PC-9 (cell line): ENCODE results near the gene LANCL1. TPM values are rescaled to one million over a fixed set of nuclear protein-coding genes. Genes with fewer than 3 reads are reported as not detected.

Experiments
- BruUV-seq: library from RNA; stranded (reverse); fragments of 400-500 nt; replicated peaks from 2 replicates; lab custom pipeline; 2021; lab: Mats Ljungman, UMichigan
- CTCF ChIA-PET: fragments of 300-600 bp; sonication (Branson Sonifier 250); formaldehyde crosslinking; loops from one replicate; lab custom pipeline; 2022; ENCODE audit warnings: antibody characterized with exemption; lab: Charles Lee
- POLR2A ChIA-PET: fragments of 300-600 bp; sonication (Branson Sonifier 250); formaldehyde crosslinking; loops from one replicate; lab custom pipeline; 2022; ENCODE audit warnings: antibody characterized with exemption; ENCODE audit not compliant: unreplicated experiment; lab: Charles Lee
- DNase-seq, 2 experiments: peaks; one replicate each; pipeline versions ENCODE4 v3.0.0 to v3.0.0-alpha.2; 2015 to 2022; ENCODE audit warnings: mixed read lengths in 1 of 2
- H2AFZ ChIP-seq: fragments of 200-600 bp; sonication (generic); 2 replicates; pipeline ENCODE4 v1.8.1; 2017; ENCODE audit warnings: antibody characterized with exemption
- H3F3A ChIP-seq: fragments of 200-600 bp; sonication (generic); 2 replicates; pipeline ENCODE4 v1.8.1; 2017; ENCODE audit warnings: antibody characterized with exemption, mild to moderate bottlenecking, low read depth; ENCODE audit not compliant: insufficient read depth
- H3K27ac ChIP-seq: fragments of 200-600 bp; sonication (generic); 2 replicates; pipeline ENCODE4 v1.6.1; 2016; ENCODE audit warnings: mixed run types
- H3K27me3 ChIP-seq: fragments of 200-600 bp; sonication (generic); 2 replicates; pipeline ENCODE4 v1.6.1; 2016; ENCODE audit warnings: low read depth, mixed run types; ENCODE audit not compliant: insufficient read depth
- H3K36me3 ChIP-seq: fragments of 200-600 bp; sonication (generic); 2 replicates; pipeline ENCODE4 v1.6.1; 2016; ENCODE audit warnings: low read depth, mixed run types
- H3K4me1 ChIP-seq: fragments of 200-600 bp; sonication (generic); replicated peaks from 2 replicates; pipeline ENCODE4 v1.6.1; 2016; ENCODE audit warnings: mixed run types; ENCODE audit not compliant: insufficient read depth
- H3K4me2 ChIP-seq: fragments of 200-600 bp; sonication (generic); 2 replicates; pipeline ENCODE4 v1.6.1; 2017; ENCODE audit warnings: mixed run types
- H3K4me3 ChIP-seq: fragments of 200-600 bp; sonication (generic); 2 replicates; pipeline ENCODE4 v1.6.1; 2016; ENCODE audit warnings: mixed run types
- H3K79me2 ChIP-seq: fragments of 200-600 bp; sonication (generic); 2 replicates; pipeline ENCODE4 v1.6.1; 2017; ENCODE audit warnings: low read depth, mixed run types
- H3K9me2 ChIP-seq: fragments of 200-600 bp; sonication (generic); 2 replicates; pipeline ENCODE4 v1.8.1; 2017; ENCODE audit warnings: mild to moderate bottlenecking; ENCODE audit not compliant: insufficient read depth
- H3K9me3 ChIP-seq: fragments of 200-600 bp; sonication (generic); 2 replicates; pipeline ENCODE4 v1.8.1; 2016; ENCODE audit warnings: low read depth; ENCODE audit not compliant: insufficient read depth
- H4K20me1 ChIP-seq: fragments of 200-600 bp; sonication (generic); 2 replicates; pipeline ENCODE4 v1.8.1; 2017; ENCODE audit not compliant: insufficient read depth
- EZH2 ChIP-seq: fragments of 200-600 bp; sonication (generic); IDR thresholded peaks from 2 replicates; pipeline ENCODE4 v1.8.0; 2017; ENCODE audit warnings: antibody characterized with exemption, low read depth
- intact Hi-C: fragments of 100-400 bp; cut with micrococcal nuclease; formaldehyde crosslinking; loops from one replicate; pipeline ENCODE4 v1.10.0; 2022; ENCODE audit not compliant: unreplicated experiment
- total RNA-seq: library from RNA; stranded (reverse); gene quantifications from 2 replicates; pipeline ENCODE4 v1.2.3, GENCODE V29; 2021
- TF ChIP-seq, protein P1 (sequence below): fragments of 200-600 bp; sonication (generic); conservative IDR thresholded peaks from 2 replicates; pipeline ENCODE4 v1.6.1; 2017; ENCODE audit warnings: mixed run types, antibody characterized with exemption, mild to moderate bottlenecking, moderate library complexity

Gene LANCL1
- total RNA-seq, 1 experiment from 2014 or later, result 33.7 TPM

DNA sequence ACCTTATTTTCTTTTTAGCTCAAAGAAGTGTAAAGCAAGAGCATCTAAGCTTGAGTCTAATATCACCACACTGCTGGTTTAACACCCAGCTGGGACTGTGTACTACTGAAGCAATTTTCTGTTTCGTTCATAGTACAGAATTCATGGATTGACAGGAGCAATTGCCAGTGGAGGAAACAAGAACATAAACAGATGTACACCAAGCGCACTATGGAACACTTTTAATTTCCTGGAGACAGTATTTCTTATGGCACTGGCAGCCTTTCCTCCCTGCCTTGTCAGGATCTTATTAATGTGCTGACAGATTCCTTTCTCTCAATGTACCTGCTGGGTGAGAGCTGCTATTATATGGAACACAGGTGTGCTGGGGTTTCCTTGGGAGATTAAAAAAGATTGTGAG, 4.2 kb upstream of the LANCL1 start:
- Histone ChIP-seq H3K9me2 (no peaks in the 10 kb centered on the region), H2AFZ (no peak overlapping the region), H3K4me2 (no peak overlapping the region), H3K9me3 (no peaks in the 10 kb centered on the region), H4K20me1 (no peaks in the 10 kb centered on the region), H3K27ac (no peak overlapping the region), H3K27me3 (no peaks in the 10 kb centered on the region), H3K4me1 (0 out of 2 replicates have a peak, but pooled peaks cover 5% of the 10 kb centered on the region), H3K79me2 (0 out of 2 replicates have a peak, but pooled peaks cover 8% of the 10 kb centered on the region), H3K36me3 (no peaks in the 10 kb centered on the region), H3K4me3 (no peak overlapping the region), H3F3A (no peaks in the 10 kb centered on the region)
- DNase-seq, result no peak
- intact Hi-C loops, result no loop called here
- CTCF ChIA-PET, result no interaction called here
- TF ChIP-seq, protein P1, sequence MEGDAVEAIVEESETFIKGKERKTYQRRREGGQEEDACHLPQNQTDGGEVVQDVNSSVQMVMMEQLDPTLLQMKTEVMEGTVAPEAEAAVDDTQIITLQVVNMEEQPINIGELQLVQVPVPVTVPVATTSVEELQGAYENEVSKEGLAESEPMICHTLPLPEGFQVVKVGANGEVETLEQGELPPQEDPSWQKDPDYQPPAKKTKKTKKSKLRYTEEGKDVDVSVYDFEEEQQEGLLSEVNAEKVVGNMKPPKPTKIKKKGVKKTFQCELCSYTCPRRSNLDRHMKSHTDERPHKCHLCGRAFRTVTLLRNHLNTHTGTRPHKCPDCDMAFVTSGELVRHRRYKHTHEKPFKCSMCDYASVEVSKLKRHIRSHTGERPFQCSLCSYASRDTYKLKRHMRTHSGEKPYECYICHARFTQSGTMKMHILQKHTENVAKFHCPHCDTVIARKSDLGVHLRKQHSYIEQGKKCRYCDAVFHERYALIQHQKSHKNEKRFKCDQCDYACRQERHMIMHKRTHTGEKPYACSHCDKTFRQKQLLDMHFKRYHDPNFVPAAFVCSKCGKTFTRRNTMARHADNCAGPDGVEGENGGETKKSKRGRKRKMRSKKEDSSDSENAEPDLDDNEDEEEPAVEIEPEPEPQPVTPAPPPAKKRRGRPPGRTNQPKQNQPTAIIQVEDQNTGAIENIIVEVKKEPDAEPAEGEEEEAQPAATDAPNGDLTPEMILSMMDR, result no peak
- no peak for TF ChIP-seq EZH2
- POLR2A ChIA-PET, result no interaction called here
- BruUV-seq, result no TSS peak

GRCh38 chr2:210480079-210480478, 3.5 kb upstream of the LANCL1 start:
- no peak overlapping the region for H2AFZ ChIP-seq
- H3K9me2 ChIP-seq, result no peaks in the 10 kb centered on the region
- no peaks in the 10 kb centered on the region for H3K9me3 ChIP-seq
- H3K4me3 ChIP-seq, result no peak overlapping the region
- no TSS peak for BruUV-seq
- no peak overlapping the region for H3K4me2 ChIP-seq
- ChIA-PET POLR2A (no interaction called here), CTCF (no interaction called here)
- no peak overlapping the region for H3K27ac ChIP-seq
- H3K4me1 ChIP-seq, result 0 out of 2 replicates have a peak, but pooled peaks cover 9% of the 10 kb centered on the region
- no peaks in the 10 kb centered on the region for H3K27me3 ChIP-seq
- TF ChIP-seq, protein P1, result no peak
- no peak for TF ChIP-seq EZH2
- no peaks in the 10 kb centered on the region for H3K36me3 ChIP-seq
- H3K79me2 ChIP-seq, result 0 out of 2 replicates have a peak, but pooled peaks cover 11% of the 10 kb centered on the region
- intact Hi-C loops, result no loop called here
- H3F3A ChIP-seq, result no peaks in the 10 kb centered on the region
- no peak for DNase-seq
- no peaks in the 10 kb centered on the region for H4K20me1 ChIP-seq

GRCh38 chr2:210478661-210479060, 2.1 kb upstream of the LANCL1 start:
- ChIA-PET CTCF (no interaction called here), POLR2A (no interaction called here)
- no peak for DNase-seq
- H3K27me3 ChIP-seq, result no peaks in the 10 kb centered on the region
- no peak for TF ChIP-seq EZH2
- H4K20me1 ChIP-seq, result no peaks in the 10 kb centered on the region
- 0 out of 2 replicates have a peak overlapping the region, but pooled peaks have one; percentile 54 for H3K4me3 ChIP-seq
- 0 out of 2 replicates have a peak, but pooled peaks cover 11% of the 10 kb centered on the region for H3K79me2 ChIP-seq
- H2AFZ ChIP-seq, result no peak overlapping the region
- H3K4me1 ChIP-seq, result 0 out of 2 replicates have a peak, but pooled peaks cover 9% of the 10 kb centered on the region
- no peaks in the 10 kb centered on the region for H3K9me3 ChIP-seq
- no TSS peak for BruUV-seq
- no peaks in the 10 kb centered on the region for H3F3A ChIP-seq
- intact Hi-C loops, result no loop called here
- no peaks in the 10 kb centered on the region for H3K9me2 ChIP-seq
- H3K4me2 ChIP-seq, result peak overlapping the region; percentile 91
- H3K36me3 ChIP-seq, result no peaks in the 10 kb centered on the region
- H3K27ac ChIP-seq, result no peak overlapping the region

DNA sequence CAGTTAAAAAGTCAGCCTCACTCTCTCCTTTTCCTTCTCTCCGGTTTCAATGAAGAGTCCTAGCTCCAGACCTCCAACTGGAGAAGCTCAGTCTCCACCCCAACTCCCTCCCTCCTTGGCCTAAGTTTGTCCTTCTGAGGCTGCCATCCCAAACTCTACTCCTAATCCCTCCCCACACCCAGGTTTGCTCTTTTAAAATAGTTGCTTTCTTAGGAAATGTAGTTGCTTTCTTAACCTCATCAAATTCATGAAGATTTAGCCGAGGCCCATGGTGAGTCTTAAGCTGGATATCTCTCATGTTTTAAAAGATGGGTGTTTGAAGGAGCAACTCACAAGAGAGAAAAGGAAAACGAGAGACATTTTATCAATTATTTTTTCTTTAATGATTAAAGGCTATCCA, 937 bp upstream of the LANCL1 start:
- TF ChIP-seq, protein P1, result no peak
- no peak for TF ChIP-seq EZH2
- ChIA-PET CTCF (no interaction called here), POLR2A (no interaction called here)
- intact Hi-C loops, result no loop called here
- Histone ChIP-seq H4K20me1 (no peaks in the 10 kb centered on the region), H3K4me2 (peak overlapping the region; percentile 91), H3K9me3 (no peaks in the 10 kb centered on the region), H3K79me2 (0 out of 2 replicates have a peak, but pooled peaks cover 11% of the 10 kb centered on the region), H3K27me3 (no peaks in the 10 kb centered on the region), H2AFZ (peak overlapping the region; percentile 95), H3F3A (no peaks in the 10 kb centered on the region), H3K9me2 (no peaks in the 10 kb centered on the region), H3K27ac (no peak overlapping the region), H3K4me3 (peak overlapping the region; percentile 54), H3K36me3 (no peaks in the 10 kb centered on the region), H3K4me1 (0 out of 2 replicates have a peak, but pooled peaks cover 9% of the 10 kb centered on the region)
- DNase-seq, result peak in 1 of 2 experiments; percentile 34
- BruUV-seq, result no TSS peak
